GM20000 (cell line): Measurements from ENCODE around the gene ZCCHC24.

Experiments used
- DNase-seq: peaks from one replicate; pipeline ENCODE4 v3.0.0; 2012; ENCODE audit warnings: low spot score
- CTCF ChIP-seq: IDR thresholded peaks from 2 replicates; pipeline ENCODE4 v1.5.1; 2012; ENCODE audit warnings: mild to moderate bottlenecking, control low read depth; ENCODE audit errors: extremely low read depth, missing control alignments

Gene ZCCHC24

GRCh38 chr10:79387466-79387973, 57.9 kb downstream of the ZCCHC24 start:
- DNase-seq: no peak
- TF ChIP-seq CTCF: no peak

GRCh38 chr10:79386637-79387465, 58.6 kb downstream of the ZCCHC24 start:
- TF ChIP-seq CTCF: no peak
- DNase-seq: no peak

GRCh38 chr10:79385804-79386531, 59.5 kb downstream of the ZCCHC24 start:
- no peak for TF ChIP-seq CTCF
- peak; percentile 13 for DNase-seq

- no peak for TF ChIP-seq CTCF
- peak; percentile 2 for DNase-seq
Observed at GRCh38 chr10:79385392-79385795, 60.0 kb downstream of the ZCCHC24 start.

- TF ChIP-seq CTCF: no peak
- DNase-seq: peak; percentile 7
Observed at GRCh38 chr10:79384773-79385391, 60.5 kb downstream of the ZCCHC24 start.

- no peak for TF ChIP-seq CTCF
- DNase-seq: peak; percentile 6
Observed at GRCh38 chr10:79383974-79384606, 61.3 kb downstream of the ZCCHC24 start.
